ENCODE measurements around the gene NUMBL. TPM values are rescaled to one million over a fixed set of nuclear protein-coding genes. Genes with fewer than 3 reads are reported as not detected.
"Not testable (repeated sequence)": the region's sequence is repeated elsewhere in the genome, so short reads cannot be mapped to it uniquely, and the experiment has no call there.

The NUMBL gene
- polyA plus RNA-seq, 10 donors = 22.0 to 37.8 (median 28.3) TPM

DNA sequence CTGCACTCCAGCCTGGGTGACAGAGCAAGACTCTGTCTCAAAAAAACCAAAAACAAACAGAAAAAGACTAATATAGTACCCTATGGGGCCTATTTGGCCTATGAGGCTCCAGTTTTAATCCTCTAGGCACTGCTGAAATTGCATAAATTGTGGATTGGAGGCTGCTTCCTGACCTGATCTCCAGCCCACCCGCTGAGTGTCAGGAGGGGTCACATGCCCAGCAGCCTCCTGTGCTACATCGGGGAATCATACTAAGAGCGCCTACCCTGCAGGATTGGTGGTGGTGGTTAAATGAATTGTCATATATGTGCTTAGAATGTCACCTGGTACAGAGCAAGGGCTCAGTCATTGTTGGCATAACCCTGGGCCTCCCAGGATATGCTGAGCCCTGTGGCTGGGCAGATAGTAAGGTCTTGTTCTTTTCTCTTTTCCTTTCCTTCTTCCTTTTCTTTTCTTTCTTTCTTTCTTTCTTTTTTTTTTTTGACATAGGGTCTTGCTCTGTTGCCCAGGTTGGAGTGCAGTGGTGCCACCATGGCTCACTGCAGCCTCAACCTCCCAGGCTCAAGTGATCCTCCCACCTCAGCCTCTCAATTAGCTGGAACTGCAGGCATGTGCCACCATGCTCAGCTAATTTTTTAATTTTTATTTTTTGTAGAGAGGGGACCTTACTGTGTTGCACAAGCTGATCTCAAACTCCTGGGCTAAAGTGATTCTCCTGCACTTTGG lies 58.0 kb downstream of the NUMBL start:
- DNase-seq = no peak

DNA sequence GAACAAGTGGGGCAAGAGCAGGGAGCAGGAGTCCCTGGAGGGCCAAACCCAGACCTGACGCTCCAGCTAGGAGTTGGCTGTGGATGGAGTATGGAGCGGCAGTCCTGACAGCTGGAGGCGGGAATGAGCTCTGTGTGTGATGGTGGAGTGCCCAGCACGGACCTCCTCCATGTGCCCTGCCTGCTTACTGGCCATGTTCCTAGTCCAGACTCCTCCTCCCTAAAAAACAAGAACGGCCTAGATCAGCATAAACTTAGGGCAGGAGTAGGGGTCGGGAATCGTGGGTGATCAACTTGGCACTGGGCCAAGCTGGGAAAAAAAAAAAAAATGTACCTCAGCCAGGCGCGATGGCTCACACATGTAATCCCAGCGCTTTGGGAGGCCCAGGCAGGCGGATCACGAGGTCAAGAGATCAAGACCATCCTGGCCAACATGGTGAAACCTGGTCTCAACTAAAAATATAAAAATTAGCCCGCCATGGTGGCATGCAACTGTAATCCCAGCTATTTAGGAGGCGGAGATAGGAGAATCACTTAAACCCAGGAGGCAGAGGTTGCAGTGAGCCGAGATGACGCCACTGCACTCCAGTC lies 59.8 kb downstream of the NUMBL start:
- DNase-seq = no peak

DNA sequence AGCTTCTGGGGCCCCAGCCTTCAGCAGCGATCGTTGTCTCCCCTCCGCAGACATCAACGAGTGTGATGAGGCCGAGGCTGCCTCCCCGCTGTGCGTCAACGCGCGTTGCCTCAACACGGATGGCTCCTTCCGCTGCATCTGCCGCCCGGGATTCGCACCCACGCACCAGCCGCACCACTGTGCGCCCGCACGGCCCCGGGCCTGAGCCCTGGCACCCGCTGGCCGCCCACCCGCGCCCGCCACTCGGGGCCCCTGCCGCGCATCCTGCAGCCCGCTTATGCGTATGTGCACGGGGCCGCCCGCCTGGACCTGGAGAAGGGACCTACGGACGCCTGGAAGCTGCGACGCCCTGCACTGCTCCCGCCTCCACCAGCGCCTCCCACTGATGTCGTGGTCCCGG lies 61.1 kb downstream of the NUMBL start:
- DNase-seq = no peak

DNA sequence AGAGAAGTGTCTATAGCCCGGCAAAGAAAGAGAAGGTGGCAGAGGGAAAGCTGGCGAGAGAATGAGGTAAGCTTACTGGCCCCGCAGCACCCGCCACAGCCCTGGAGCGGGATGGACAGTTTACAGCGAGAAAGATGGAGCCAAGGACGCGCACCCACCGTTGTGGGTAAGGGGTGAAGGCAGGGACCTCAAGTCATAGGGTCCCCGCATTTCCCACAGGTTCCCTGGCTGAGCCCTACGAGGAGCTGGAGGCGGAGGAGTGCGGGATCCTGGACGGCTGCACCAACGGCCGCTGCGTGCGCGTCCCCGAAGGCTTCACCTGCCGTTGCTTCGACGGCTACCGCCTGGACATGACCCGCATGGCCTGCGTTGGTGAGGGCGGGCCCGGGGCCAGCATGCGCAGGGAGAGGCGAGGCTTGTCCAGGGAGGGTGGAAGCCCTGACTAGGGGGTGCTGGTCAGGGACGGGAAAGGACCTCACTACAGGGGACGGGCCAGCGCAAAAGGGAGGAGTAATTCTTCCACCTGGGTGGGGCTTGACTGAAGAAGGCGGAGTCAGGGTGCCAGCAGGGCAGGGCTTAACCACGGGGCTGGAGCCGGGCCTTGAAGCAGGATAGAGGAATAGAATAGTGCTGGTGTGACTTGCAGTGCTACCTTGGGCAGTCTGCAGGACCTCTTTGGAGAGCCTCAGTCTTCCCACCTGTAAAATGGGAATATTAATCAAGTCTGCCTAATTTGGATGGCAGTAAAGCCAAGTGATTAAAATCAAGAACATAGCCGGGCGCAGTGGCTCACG lies 62.8 kb downstream of the NUMBL start:
- DNase-seq = no peak

DNA sequence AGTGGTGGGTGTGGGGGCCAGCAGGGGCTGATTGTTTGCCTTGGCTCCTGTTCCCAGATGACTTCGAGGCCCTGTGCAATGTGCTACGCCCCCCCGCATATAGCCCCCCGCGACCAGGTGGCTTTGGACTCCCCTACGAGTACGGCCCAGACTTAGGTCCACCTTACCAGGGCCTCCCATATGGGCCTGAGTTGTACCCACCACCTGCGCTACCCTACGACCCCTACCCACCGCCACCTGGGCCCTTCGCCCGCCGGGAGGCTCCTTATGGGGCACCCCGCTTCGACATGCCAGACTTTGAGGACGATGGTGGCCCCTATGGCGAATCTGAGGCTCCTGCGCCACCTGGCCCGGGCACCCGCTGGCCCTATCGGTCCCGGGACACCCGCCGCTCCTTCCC lies 63.5 kb downstream of the NUMBL start:
- DNase-seq = no peak

DNA sequence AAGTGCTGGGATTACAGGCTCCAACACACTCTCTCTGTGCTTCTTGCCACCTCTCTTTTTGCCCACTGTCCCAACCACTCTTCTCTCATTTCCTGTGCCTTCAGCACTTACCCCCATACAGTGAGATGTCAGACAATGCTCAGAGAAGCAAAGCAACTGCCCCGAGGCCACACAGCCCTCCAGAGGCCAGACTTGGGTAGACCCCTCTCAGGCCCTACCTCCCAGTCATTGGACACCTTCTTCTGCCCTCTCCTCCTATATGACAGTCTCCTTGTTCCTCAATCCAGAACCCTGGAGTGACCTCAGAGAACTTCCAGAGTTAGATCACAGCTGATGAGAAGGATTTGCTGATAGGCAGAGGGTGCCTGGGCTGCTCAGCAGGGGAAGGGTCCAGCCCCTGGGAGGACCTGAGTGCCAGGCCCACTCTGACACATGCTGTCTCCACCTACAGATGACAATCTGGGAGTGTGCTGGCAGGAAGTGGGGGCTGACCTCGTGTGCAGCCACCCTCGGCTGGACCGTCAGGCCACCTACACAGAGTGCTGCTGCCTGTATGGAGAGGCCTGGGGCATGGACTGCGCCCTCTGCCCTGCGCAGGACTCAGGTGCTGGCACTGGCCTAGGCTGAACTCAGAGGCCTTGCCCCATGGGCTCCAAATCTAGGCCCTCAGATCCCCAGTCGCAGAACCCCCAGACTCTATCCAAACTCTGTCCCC lies 64.9 kb downstream of the NUMBL start:
- no peak for DNase-seq

DNA sequence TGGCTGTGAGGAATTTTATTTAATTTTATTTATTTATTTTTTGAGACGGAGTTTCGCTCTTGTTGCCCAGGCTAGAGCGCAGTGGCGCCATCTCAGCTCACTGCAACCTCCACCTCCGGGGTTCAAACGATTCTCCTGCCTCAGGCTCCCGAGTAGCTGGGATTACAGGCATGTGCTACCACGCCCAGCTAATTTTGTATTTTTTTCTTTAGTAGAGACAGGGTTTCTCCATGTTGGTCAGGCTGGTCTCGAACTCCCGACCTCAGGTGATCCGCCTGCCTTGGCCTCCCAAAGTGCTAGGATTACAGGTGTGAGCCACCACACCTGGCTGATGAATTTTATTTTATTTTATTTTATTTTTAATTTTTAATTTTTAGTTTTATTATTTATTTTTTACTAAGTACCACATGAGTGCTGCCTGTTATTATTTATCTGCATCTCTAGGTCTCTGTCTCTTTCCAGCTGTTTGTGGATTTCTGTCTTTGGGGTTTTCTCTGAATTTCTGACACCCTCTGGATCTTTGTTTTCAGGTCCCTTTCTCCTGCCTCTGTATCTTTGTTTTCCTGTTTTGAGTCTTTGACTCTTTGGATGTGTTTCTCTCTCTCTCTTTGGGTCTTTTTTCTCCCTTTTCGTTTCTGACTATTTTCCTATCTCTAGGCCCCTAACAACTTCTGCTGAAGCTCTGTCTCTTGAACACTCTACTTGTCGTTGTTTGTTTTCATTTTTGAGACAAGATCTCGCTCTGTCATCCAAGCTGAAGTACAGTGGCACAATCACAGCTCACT lies 65.9 kb downstream of the NUMBL start:
- DNase-seq = not testable (repeated sequence)

DNA sequence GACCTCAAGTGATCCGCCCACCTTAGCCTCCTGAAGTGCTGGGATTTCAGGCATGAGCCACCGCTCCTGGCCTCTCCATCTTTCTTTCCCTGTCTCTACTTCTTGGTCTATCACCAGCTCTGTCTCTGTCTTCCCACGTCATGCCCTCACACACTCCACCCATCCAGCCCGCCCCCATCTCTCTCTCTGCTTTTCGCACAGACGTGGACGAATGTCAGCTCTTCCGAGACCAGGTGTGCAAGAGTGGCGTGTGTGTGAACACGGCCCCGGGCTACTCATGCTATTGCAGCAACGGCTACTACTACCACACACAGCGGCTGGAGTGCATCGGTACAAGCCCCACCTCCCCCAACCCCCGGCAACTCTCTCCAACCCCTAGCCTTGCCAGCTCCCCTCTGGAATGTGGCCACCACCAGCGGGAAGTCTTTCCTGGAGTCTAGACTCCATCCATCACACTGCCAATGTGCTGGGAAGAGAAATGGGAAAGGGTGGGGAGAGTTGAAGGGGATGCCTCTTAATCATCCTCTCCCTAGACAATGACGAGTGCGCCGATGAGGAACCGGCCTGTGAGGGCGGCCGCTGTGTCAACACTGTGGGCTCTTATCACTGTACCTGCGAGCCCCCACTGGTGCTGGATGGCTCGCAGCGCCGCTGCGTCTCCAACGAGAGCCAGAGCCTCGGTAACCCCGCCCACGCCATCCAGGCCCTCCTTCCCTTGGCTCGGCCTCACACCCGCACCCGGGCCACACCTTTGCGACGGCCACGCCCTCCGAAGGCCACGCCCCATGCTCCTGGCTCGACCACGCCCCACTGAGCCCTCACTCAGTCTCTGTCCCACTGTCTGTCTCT lies 66.8 kb downstream of the NUMBL start:
- no peak for DNase-seq

DNA sequence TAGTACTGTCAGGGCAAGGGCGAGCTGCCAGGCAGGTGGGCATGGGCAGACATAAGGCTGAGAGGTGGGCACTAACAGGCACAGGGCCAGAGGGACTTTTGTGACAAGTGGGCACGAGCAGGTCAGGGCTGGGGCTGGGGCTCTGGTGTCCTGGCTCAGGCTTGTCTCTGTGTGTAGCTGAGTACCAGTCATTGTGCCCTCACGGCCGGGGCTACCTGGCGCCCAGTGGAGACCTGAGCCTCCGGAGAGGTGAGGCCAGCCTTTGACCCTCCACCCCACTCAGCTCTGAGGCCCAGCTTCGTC lies 67.7 kb downstream of the NUMBL start:
- DNase-seq = no peak

DNA sequence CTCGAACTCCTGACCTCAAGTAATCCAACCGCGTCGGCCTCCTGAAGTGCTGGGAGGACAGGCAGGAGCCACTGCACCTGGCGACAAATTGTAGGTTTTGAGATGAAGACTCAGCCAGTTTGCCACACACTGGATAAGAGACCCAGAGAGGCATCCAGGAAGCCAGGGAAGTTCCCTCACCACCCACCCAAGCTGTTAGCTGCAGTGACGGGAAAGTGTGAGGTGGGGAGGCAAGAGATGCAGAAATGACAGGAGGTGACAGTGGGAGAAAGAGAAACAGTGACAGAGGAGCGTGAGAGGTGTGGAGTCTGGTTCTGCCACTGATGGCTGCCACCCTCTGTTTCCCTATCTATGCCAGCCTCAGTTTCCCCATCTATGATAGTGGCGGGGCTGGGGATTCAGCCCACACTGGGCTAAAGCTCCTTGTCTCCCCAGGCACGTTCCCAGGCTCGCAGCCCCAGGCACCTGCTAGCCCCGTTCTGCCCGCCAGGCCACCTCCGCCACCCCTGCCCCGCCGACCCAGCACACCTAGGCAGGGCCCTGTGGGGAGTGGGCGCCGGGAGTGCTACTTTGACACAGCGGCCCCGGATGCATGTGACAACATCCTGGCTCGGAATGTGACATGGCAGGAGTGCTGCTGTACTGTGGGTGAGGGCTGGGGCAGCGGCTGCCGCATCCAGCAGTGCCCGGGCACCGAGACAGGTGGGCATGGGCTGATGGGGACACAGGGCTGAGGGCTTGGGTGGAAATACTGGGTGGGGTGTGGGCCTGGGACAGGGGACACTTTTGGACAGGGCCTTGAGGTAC lies 68.3 kb downstream of the NUMBL start:
- no peak for DNase-seq

DNA sequence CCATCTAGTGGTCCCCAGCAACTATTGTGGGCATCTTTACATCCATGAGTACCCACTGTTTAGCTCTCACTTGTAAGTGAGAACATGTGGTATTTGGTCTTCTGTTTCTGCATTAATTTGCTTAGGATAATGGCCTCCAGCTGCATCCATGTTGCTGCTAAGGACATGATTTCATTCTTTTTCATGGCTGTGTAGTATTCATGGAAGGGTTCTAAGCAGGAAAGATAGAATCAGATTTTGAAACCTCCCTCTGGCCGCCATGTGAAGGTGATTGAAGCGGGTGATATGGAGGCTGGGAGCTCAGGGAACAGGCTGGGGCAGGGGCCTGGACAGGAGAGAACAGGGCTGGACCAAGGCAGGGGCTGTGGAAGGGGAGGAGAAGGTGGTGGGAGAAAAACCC lies 69.2 kb downstream of the NUMBL start:
- DNase-seq = no peak

DNA sequence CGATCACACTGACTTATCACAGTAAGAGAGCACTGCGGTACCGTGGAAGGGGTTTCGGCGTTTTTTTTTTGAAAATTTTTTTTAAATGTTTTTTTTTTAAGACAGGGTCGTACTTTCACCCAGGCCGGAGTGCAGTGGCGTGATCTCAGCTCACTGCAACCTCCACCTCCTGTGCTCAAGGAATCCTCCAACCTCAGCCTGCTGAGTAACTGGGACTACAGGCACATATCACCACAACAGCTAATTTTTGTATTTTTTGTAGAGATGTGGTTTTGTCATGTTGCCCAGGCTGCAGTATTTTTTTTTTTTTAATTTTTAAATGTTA lies 70.3 kb downstream of the NUMBL start:
- DNase-seq = no peak

DNA sequence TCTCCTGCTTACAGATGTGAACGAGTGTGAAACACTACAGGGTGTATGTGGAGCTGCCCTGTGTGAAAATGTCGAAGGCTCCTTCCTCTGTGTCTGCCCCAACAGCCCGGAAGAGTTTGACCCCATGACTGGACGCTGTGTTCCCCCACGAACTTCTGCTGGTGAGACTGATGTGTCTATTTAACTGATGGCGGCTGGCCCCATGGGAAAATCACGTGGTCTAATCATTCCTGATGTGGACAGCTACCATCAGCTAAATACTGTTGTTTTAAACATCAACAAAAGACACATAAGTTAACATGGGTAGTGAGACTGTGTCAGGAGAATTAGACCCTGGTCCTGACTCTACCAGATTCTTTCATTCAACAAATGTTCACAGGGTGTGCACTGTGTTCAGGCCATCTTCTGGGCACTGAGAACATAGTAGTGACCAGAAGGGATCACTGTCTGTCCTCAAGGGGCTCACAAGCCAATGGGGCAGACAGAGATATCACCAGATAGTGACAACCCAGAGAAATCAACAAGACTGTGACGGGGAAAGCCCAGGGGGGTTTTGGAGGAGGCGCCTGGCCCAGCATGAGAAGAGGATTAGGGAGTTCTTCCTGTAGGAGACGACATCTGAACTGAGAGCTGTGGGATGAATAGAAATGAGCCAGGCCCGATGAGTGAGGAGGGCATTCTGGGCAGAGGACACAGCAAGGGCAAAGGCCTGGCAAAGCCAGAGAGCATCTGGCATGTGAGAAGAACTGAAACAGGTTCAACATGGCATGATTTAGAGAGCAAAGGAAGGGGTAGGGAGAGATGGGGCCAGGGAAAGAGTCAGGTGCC lies 70.9 kb downstream of the NUMBL start:
- DNase-seq = no peak

DNA sequence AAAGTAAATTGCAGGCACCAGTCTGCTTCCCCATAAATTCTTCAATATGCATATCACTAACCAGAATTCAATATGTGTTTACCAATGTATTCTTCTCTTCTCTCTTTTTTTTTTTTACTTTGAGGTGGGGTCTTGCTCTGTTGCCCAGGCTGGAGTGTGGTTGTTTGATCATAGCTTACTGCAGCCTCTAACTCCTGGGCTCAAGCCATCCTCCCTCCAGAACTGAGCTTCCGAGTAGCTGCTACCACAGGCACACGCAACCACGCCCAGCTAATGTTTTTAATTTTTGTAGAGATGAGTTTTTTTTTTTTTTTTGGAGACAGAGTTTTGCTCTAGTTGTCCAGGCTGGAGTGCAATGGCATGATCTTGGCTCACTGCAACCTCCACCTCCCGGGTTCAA lies 72.5 kb downstream of the NUMBL start:
- DNase-seq = no peak

DNA sequence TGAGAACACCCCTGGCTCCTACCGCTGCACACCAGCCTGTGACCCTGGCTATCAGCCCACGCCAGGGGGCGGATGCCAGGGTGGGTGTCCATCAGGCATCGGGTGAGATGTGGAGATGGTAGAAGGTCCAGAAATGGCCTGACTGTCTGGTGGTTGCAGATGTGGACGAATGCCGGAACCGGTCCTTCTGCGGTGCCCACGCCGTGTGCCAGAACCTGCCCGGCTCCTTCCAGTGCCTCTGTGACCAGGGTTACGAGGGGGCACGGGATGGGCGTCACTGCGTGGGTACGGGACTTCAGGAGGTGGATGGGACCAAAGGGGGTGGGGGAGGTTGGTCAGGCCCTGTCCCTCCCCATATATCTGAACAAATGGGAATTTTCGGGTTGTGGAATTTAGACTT lies 73.5 kb downstream of the NUMBL start:
- no peak for DNase-seq

DNA sequence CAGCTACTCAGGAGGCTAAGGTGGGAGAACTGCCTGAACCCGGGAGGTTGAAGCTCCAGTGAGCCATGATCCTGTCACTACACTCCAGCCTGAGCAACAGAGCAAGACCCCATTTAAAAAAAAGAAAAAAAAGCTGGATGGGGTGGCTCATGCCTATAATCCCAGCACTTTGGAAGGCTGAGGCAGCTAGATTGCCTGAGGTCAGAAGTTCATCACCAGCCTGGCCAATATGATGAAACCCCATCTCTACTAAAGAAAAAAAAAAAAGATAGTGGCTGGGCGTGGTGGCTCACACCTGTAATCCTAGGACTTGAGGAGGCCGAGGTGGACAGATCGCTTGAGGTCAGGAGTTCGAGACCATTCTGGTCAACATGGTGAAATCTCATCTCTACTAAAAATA lies 74.3 kb downstream of the NUMBL start:
- no peak for DNase-seq

Data from muscle of back (tissue), 11 donors.